Prostate gland (tissue), 2 donors: ENCODE results near the gene CEP72.

Experiments used
- CTCF ChIP-seq, 4 experiments: fragments of 200-600 bp in 2 of 4; fragments of 450-650 bp in 2 of 4; sonication (generic) in 2 of 4; IDR thresholded peaks; 1 replicate in 3 of 4; 2 replicates in 1 of 4; pipeline ENCODE4 v1.5.1; 2016 to 2019; ENCODE audit warnings: antibody characterized with exemption in 4 of 4, mild to moderate bottlenecking in 2 of 4, moderate library complexity in 2 of 4
- POLR2A ChIP-seq: fragments of 450-650 bp; IDR thresholded peaks from one replicate; pipeline ENCODE4 v1.6.1; 2016; ENCODE audit warnings: antibody characterized with exemption, mild to moderate bottlenecking

GRCh38 chr5:665541-665955 is 53.4 kb downstream of the CEP72 start:
- TF ChIP-seq CTCF (IDR thresholded peaks at IDR 0.05) (no peak), POLR2A (no peak)
